Neuronal stem cell (in vitro differentiated cells): ENCODE results near the gene ADM.

Experiments used
- DNase-seq: peaks from one replicate; pipeline ENCODE4 v3.0.0-alpha.2; 2013; ENCODE audit warnings: low spot score
- H2AFZ ChIP-seq: one replicate; pipeline ENCODE4 v1.6.1; 2013; ENCODE audit warnings: mild to moderate bottlenecking, low read length, inconsistent platforms
- H2AK5ac ChIP-seq: 2 replicates; pipeline ENCODE4 v1.6.1; 2013; ENCODE audit warnings: low read depth, mild to moderate bottlenecking, inconsistent platforms, low read length, moderate library complexity, mixed read lengths
- H2BK120ac ChIP-seq: 2 replicates; pipeline ENCODE4 v1.6.1; 2013; ENCODE audit warnings: low read depth, mild to moderate bottlenecking, inconsistent platforms, low read length, moderate library complexity, mixed read lengths
- H2BK12ac ChIP-seq: one replicate; pipeline ENCODE4 v1.6.1; 2013; ENCODE audit warnings: low read length, inconsistent platforms
- H2BK15ac ChIP-seq: 2 replicates; pipeline ENCODE4 v1.6.1; 2013; ENCODE audit warnings: mild to moderate bottlenecking, low read length, inconsistent platforms, mixed read lengths
- H2BK5ac ChIP-seq: one replicate; pipeline ENCODE4 v1.6.1; 2013; ENCODE audit warnings: inconsistent platforms, mild to moderate bottlenecking, low read length, moderate library complexity
- H3K14ac ChIP-seq: one replicate; pipeline ENCODE4 v1.6.1; 2013; ENCODE audit warnings: low read length, inconsistent platforms
- H3K18ac ChIP-seq: 2 replicates; pipeline ENCODE4 v1.6.1; 2013; ENCODE audit warnings: low read length, inconsistent platforms
- H3K23ac ChIP-seq: 2 replicates; pipeline ENCODE4 v1.6.1; 2013; ENCODE audit warnings: low read depth, mild to moderate bottlenecking, mixed read lengths, low read length, inconsistent platforms; ENCODE audit not compliant: poor library complexity
- H3K27ac ChIP-seq: replicated peaks from 3 replicates; pipeline ENCODE4 v1.5.1; 2013; ENCODE audit warnings: low read length, inconsistent platforms
- H3K27me3 ChIP-seq, 3 experiments: 2 replicates each; pipeline ENCODE4 v1.6.1; 2013; ENCODE audit warnings: low read length in 3 of 3, mild to moderate bottlenecking in 2 of 3, inconsistent platforms in 1 of 3, low read depth in 1 of 3, mixed read lengths in 1 of 3, moderate library complexity in 1 of 3; ENCODE audit not compliant: control insufficient read depth in 3 of 3, insufficient read depth in 3 of 3
- H3K36me3 ChIP-seq, 2 donors: replicated peaks in 1 of 2; 2 replicates each; pipeline ENCODE4 v1.6.1; 2013; ENCODE audit warnings: low read length in 2 of 2; ENCODE audit not compliant: control insufficient read depth in 2 of 2, insufficient read depth in 2 of 2
- H3K4ac ChIP-seq: 2 replicates; pipeline ENCODE4 v1.6.1; 2013; ENCODE audit warnings: inconsistent platforms, mild to moderate bottlenecking, low read length, moderate library complexity
- H3K4me1 ChIP-seq, 2 donors: 1 replicate in 1 of 2; 2 replicates in 1 of 2; pipeline ENCODE4 v1.6.1; 2013; ENCODE audit warnings: low read length in 2 of 2, low read depth in 1 of 2; ENCODE audit not compliant: control insufficient read depth in 2 of 2, insufficient read depth in 1 of 2
- H3K4me2 ChIP-seq: one replicate; pipeline ENCODE4 v1.6.1; 2013; ENCODE audit warnings: mild to moderate bottlenecking, low read length, inconsistent platforms; ENCODE audit not compliant: insufficient read depth, poor library complexity, severe bottlenecking
- H3K4me3 ChIP-seq, 2 donors: 2 replicates each; pipeline ENCODE4 v1.5.1; 2013; ENCODE audit warnings: low read length in 2 of 2, mild to moderate bottlenecking in 2 of 2, inconsistent platforms in 1 of 2, moderate library complexity in 1 of 2
- H3K79me1 ChIP-seq: one replicate; pipeline ENCODE4 v1.6.1; 2013; ENCODE audit warnings: low read depth, mild to moderate bottlenecking, inconsistent platforms, low read length, moderate library complexity
- H3K9ac ChIP-seq: one replicate; pipeline ENCODE4 v1.6.1; 2013; ENCODE audit warnings: mild to moderate bottlenecking, low read depth, low read length, inconsistent platforms; ENCODE audit not compliant: poor library complexity
- H3K9me3 ChIP-seq, 2 donors: replicated peaks in 1 of 2; 2 replicates each; pipeline versions ENCODE3 to v1.6.1; 2013; ENCODE audit warnings: low read length in 2 of 2, mild to moderate bottlenecking in 2 of 2, inconsistent platforms in 1 of 2, low read depth in 1 of 2, mixed read lengths in 1 of 2, moderate library complexity in 1 of 2; ENCODE audit not compliant: control insufficient read depth in 2 of 2, insufficient read depth in 1 of 2
- H4K8ac ChIP-seq: one replicate; pipeline ENCODE4 v1.6.1; 2013; ENCODE audit warnings: low read depth, mild to moderate bottlenecking, inconsistent platforms, low read length, moderate library complexity
- H4K91ac ChIP-seq: one replicate; pipeline ENCODE4 v1.6.1; 2013; ENCODE audit warnings: low read length, low read depth, mild to moderate bottlenecking, inconsistent platforms; ENCODE audit not compliant: poor library complexity
- WGBS, 2 donors: extraction: QIAGEN DNeasy Blood & Tissue Kit; methylation state at CpG; one replicate each; pipeline ENCODE4 v1.1.7; 2013; ENCODE audit warnings: missing lambda C conversion rate in 2 of 2, mixed read lengths in 1 of 2; ENCODE audit not compliant: insufficient read length in 2 of 2, insufficient replicate concordance in 1 of 2; ENCODE audit errors: extremely low coverage in 2 of 2; 5-methylcytosine and 5-hydroxymethylcytosine counted together

The ADM gene

DNA sequence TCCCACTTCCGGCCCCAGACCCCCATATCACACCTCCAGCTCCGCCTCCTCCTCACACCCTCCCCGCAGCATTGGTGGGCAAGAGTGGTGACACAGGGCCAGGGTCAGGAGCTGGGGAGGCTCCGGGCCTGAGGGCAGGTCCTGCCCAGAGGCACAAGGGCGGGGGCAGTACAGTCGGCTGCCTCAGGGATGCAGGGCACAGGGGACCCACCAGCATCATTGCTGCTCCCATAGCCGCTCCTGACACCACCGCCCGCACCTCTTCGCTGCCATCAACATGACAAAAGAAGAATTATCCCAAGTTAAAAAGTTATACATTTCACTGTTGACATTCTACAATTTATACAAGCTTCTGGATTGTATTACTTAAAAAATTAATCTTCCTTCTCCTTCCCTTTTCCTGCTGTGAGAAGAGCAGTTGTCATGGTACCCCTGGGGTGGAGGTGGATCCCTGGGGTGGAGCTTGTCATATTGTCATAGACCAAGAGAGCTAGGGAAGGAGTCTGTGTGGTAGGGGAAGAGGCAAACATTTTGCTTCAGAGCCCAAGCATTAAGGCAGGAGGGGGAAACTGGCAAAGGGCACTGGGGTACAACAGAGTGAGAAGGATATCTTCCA, 15.0 kb upstream of the ADM start:
- Histone ChIP-seq H3K4me2 (no peak overlapping the region), H2BK120ac (no peak overlapping the region), H3K4me3 (no peak overlapping the region), H3K4ac (no peak overlapping the region), H2BK5ac (no peak overlapping the region), H4K8ac (no peak overlapping the region), H2BK12ac (no peak overlapping the region), H3K9ac (no peak overlapping the region), H3K27ac (no peak overlapping the region), H3K18ac (peak overlapping the region; percentile 49), H3K27me3 (no peaks in the 10 kb centered on the region), H3K36me3 (peaks cover 2 to 16% of the 10 kb centered on the region in 2 donors), H2AK5ac (no peak overlapping the region), H2BK15ac (no peak overlapping the region), H3K14ac (no peak overlapping the region), H3K79me1 (peaks cover 6% of the 10 kb centered on the region), H3K9me3 (no peaks in the 10 kb centered on the region), H4K91ac (no peak overlapping the region), H3K4me1 (peaks cover 0 to 1% of the 10 kb centered on the region in 2 donors), H3K23ac (no peak overlapping the region), H2AFZ (no peak overlapping the region)
- WGBS, 2 donors = no CpG with 5 or more reads among the region's 10 CpGs
- no peak for DNase-seq

- peaks cover 0 to 5% of the 10 kb centered on the region in 2 donors for H3K9me3 ChIP-seq
- H2BK15ac ChIP-seq = no peak overlapping the region
- H3K18ac ChIP-seq = no peak overlapping the region
- no peak overlapping the region for H3K14ac ChIP-seq
- peaks cover 3% of the 10 kb centered on the region for H3K79me1 ChIP-seq
- no peak overlapping the region for H3K4me2 ChIP-seq
- H3K27me3 ChIP-seq = peaks cover 0 to 3% (median 0%) of the 10 kb centered on the region in 3 experiments
- no peak overlapping the region for H3K23ac ChIP-seq
- H4K8ac ChIP-seq = no peak overlapping the region
- H3K36me3 ChIP-seq = peaks cover 2 to 16% of the 10 kb centered on the region in 2 donors
- no peak overlapping the region for H3K27ac ChIP-seq
- H3K9ac ChIP-seq = no peak overlapping the region
- no peak overlapping the region for H3K4me3 ChIP-seq
- DNase-seq = no peak
- no peak overlapping the region for H3K4ac ChIP-seq
- no peak overlapping the region for H2BK120ac ChIP-seq
- no peak overlapping the region for H2AFZ ChIP-seq
- H4K91ac ChIP-seq = no peak overlapping the region
- WGBS, 2 donors = no CpG with 5 or more reads among the region's 17 CpGs
- no peak overlapping the region for H2BK5ac ChIP-seq
- no peak overlapping the region for H2AK5ac ChIP-seq
- peaks cover 0 to 1% of the 10 kb centered on the region in 2 donors for H3K4me1 ChIP-seq
- no peak overlapping the region for H2BK12ac ChIP-seq
Measured at GRCh38 chr11:10291801-10292638, 12.9 kb upstream of the ADM start.

- Histone ChIP-seq H3K4me2 (peak within 1 kb of the TSS; percentile 89), H3K9ac (peak within 1 kb of the TSS; percentile 92), H2BK120ac (peak within 1 kb of the TSS; percentile 65), H3K79me1 (peaks cover 3% of the 10 kb centered on the region), H2BK5ac (peak within 1 kb of the TSS; percentile 72), H3K4me1 (peaks cover 0 to 1% of the 10 kb centered on the region in 2 donors), H3K14ac (no peak within 1 kb of the TSS), H3K23ac (peak within 1 kb of the TSS; percentile 89), H4K8ac (no peak within 1 kb of the TSS), H3K36me3 (peaks cover 0 to 11% of the 10 kb centered on the region in 2 donors), H2BK15ac (peak within 1 kb of the TSS; percentile 68), H4K91ac (no peak within 1 kb of the TSS), H2AK5ac (no peak within 1 kb of the TSS), H3K18ac (peak within 1 kb of the TSS; percentile 98), H3K27ac (peak within 1 kb of the TSS; percentile 88), H2BK12ac (no peak within 1 kb of the TSS), H3K4me3 (peak within 1 kb of the TSS; percentile 56 to 92), H3K27me3 (peaks cover 0 to 3% (median 0%) of the 10 kb centered on the region in 3 experiments), H3K4ac (no peak within 1 kb of the TSS), H3K9me3 (peaks cover 0 to 5% of the 10 kb centered on the region in 2 donors), H2AFZ (peak within 1 kb of the TSS; percentile 95)
- no CpG with 5 or more reads among the region's 81 CpGs for WGBS, 2 donors
- peak; percentile 91 for DNase-seq
Measured at GRCh38 chr11:10293423-10294289, 11.2 kb upstream of the ADM start, which contains the start of gene SBF2. TSS of gene SBF2 (minus strand) at chr11:10294219. CDS start at chr11:10294069, 150 bp downstream.
